IMR-90 (cell line): ENCODE data around the gene GPLD1. TPM values are rescaled to one million over a fixed set of nuclear protein-coding genes. Genes with fewer than 3 reads are reported as not detected.

Experiments used
- ATAC-seq: fragments of 200-7000 bp; cut with Tn5 transposase; 2 replicates; pipeline ENCODE4 v1.9.1; 2020; ENCODE audit warnings: low read depth, mild to moderate bottlenecking, moderate library complexity
- BruUV-seq: library from RNA; stranded (reverse); fragments of 400-500 nt; replicated peaks from 2 replicates; lab custom pipeline; 2021; lab: Mats Ljungman, UMichigan
- CTCF ChIA-PET: fragments of 300-600 bp; formaldehyde crosslinking; extraction: SDS; loops from one replicate; lab custom pipeline; 2021; ENCODE audit warnings: antibody characterized with exemption; lab: Yijun Ruan, JAX
- POLR2A ChIA-PET: fragments of 300-600 bp; sonication (Branson Sonifier 250); formaldehyde crosslinking; loops from one replicate; lab custom pipeline; 2022; ENCODE audit warnings: antibody characterized with exemption; ENCODE audit not compliant: unreplicated experiment; lab: Charles Lee
- DNase-seq: peaks from one replicate; pipeline ENCODE4 v3.0.0; 2013
- H2AFZ ChIP-seq: replicated peaks from 2 replicates; pipeline ENCODE3; 2013; ENCODE audit warnings: low read length, mild to moderate bottlenecking; ENCODE audit not compliant: poor library complexity
- H2AK5ac ChIP-seq: 2 replicates; pipeline ENCODE4 v1.6.1; 2013; ENCODE audit warnings: low read depth, low read length, inconsistent platforms
- H2AK9ac ChIP-seq: replicated peaks from 2 replicates; pipeline ENCODE3; 2013; ENCODE audit warnings: mild to moderate bottlenecking, low read depth, low read length, moderate library complexity; ENCODE audit not compliant: poor library complexity
- H2BK120ac ChIP-seq: 2 replicates; pipeline ENCODE4 v1.6.1; 2013; ENCODE audit warnings: low read depth, low read length, inconsistent platforms
- H2BK15ac ChIP-seq: 3 replicates; pipeline ENCODE4 v1.6.1; 2013; ENCODE audit warnings: low read depth, low read length, inconsistent platforms
- H2BK20ac ChIP-seq: 2 replicates; pipeline ENCODE4 v1.6.1; 2013; ENCODE audit warnings: low read depth, mild to moderate bottlenecking, inconsistent platforms, low read length, moderate library complexity
- H2BK5ac ChIP-seq: 2 replicates; pipeline ENCODE4 v1.6.1; 2013; ENCODE audit warnings: mild to moderate bottlenecking, low read depth, low read length, inconsistent platforms; ENCODE audit not compliant: poor library complexity, severe bottlenecking
- H3K14ac ChIP-seq: replicated peaks from 2 replicates; pipeline ENCODE4 v1.6.1; 2013; ENCODE audit warnings: low read depth, low read length, inconsistent platforms
- H3K18ac ChIP-seq: 2 replicates; pipeline ENCODE4 v1.6.1; 2013; ENCODE audit warnings: low read depth, low read length, control low read depth
- H3K23ac ChIP-seq: 2 replicates; pipeline ENCODE4 v1.6.1; 2013; ENCODE audit warnings: low read depth, low read length, inconsistent platforms
- H3K27ac ChIP-seq: 2 replicates; pipeline ENCODE4 v1.5.1; 2013; ENCODE audit warnings: mild to moderate bottlenecking, control low read depth, low read length; ENCODE audit not compliant: insufficient read depth
- H3K27me3 ChIP-seq: 2 replicates; pipeline ENCODE4 v1.6.1; 2013; ENCODE audit warnings: low read length; ENCODE audit not compliant: control insufficient read depth, insufficient read depth
- H3K36me3 ChIP-seq: 2 replicates; pipeline ENCODE4 v1.6.1; 2013; ENCODE audit warnings: low read length, mixed read lengths; ENCODE audit not compliant: control insufficient read depth, insufficient read depth
- H3K4ac ChIP-seq: 2 replicates; pipeline ENCODE4 v1.6.1; 2013; ENCODE audit warnings: low read depth, low read length, inconsistent platforms
- H3K4me1 ChIP-seq: 2 replicates; pipeline ENCODE4 v1.6.1; 2013; ENCODE audit warnings: low read length, mixed read lengths; ENCODE audit not compliant: control insufficient read depth, insufficient read depth
- H3K4me2 ChIP-seq: 2 replicates; pipeline ENCODE4 v1.6.1; 2013; ENCODE audit warnings: low read depth, mild to moderate bottlenecking, control low read depth, low read length, moderate library complexity
- H3K4me3 ChIP-seq: 2 replicates; pipeline ENCODE4 v1.5.1; 2013; ENCODE audit warnings: low read depth, mild to moderate bottlenecking, control low read depth, low read length, moderate library complexity; ENCODE audit not compliant: insufficient read depth
- H3K56ac ChIP-seq: 2 replicates; pipeline ENCODE4 v1.6.1; 2013; ENCODE audit warnings: low read length, inconsistent platforms; ENCODE audit not compliant: insufficient read depth; ENCODE audit errors: extremely low read depth
- H3K79me1 ChIP-seq, 2 experiments: 2 replicates each; pipeline ENCODE4 v1.6.1; 2013; ENCODE audit warnings: low read length in 2 of 2, inconsistent platforms in 1 of 2, low read depth in 1 of 2
- H3K9ac ChIP-seq: 2 replicates; pipeline ENCODE4 v1.6.1; 2013; ENCODE audit warnings: low read depth, low read length, control low read depth
- H3K9me1 ChIP-seq: 2 replicates; pipeline ENCODE4 v1.6.1; 2013; ENCODE audit warnings: low read length, inconsistent platforms; ENCODE audit not compliant: insufficient read depth
- H3K9me3 ChIP-seq: 2 replicates; pipeline ENCODE4 v1.6.1; 2013; ENCODE audit warnings: low read length; ENCODE audit not compliant: control insufficient read depth, insufficient read depth
- H4K20me1 ChIP-seq: 2 replicates; pipeline ENCODE4 v1.6.1; 2013; ENCODE audit warnings: low read length, inconsistent platforms; ENCODE audit not compliant: insufficient read depth
- H4K5ac ChIP-seq: 2 replicates; pipeline ENCODE4 v1.6.1; 2013; ENCODE audit warnings: mild to moderate bottlenecking, low read depth, low read length, control low read depth
- H4K8ac ChIP-seq, 2 experiments: 2 replicates each; pipeline ENCODE4 v1.6.1; 2013; ENCODE audit warnings: low read depth in 2 of 2, low read length in 2 of 2, control low read depth in 1 of 2, inconsistent platforms in 1 of 2
- H4K91ac ChIP-seq: 2 replicates; pipeline ENCODE4 v1.6.1; 2013; ENCODE audit warnings: low read depth, low read length, inconsistent platforms; ENCODE audit not compliant: insufficient read depth
- BHLHE40 ChIP-seq: fragments of 150-350 bp; IDR thresholded peaks from 2 replicates; pipeline ENCODE4 v1.6.1; 2016; ENCODE audit warnings: mild to moderate bottlenecking, low read depth, low read length
- CEBPB ChIP-seq: IDR thresholded peaks from 2 replicates; pipeline ENCODE4 v1.6.1; 2012; ENCODE audit warnings: low read depth, low read length, improper control_type of control experiment
- CHD1 ChIP-seq: IDR thresholded peaks from 2 replicates; pipeline ENCODE4 v1.6.1; 2012; ENCODE audit warnings: low read depth, low read length, improper control_type of control experiment
- CTCF ChIP-seq: conservative IDR thresholded peaks from 2 replicates; pipeline ENCODE4 v1.5.1; 2012; ENCODE audit warnings: mild to moderate bottlenecking, low read depth, low read length, improper control_type of control experiment
- ELK1 ChIP-seq: fragments of 150-350 bp; IDR thresholded peaks from 2 replicates; pipeline ENCODE4 v1.6.1; 2016; ENCODE audit warnings: low read depth, mild to moderate bottlenecking, low read length, moderate library complexity, borderline replicate concordance
- FOS ChIP-seq: fragments of 150-350 bp; IDR thresholded peaks from 2 replicates; pipeline ENCODE4 v1.6.1; 2016; ENCODE audit warnings: low read depth, low read length
- MAFK ChIP-seq: IDR thresholded peaks from 2 replicates; pipeline ENCODE4 v1.6.1; 2012; ENCODE audit warnings: low read depth, low read length, improper control_type of control experiment
- MAZ ChIP-seq: IDR thresholded peaks from 2 replicates; pipeline ENCODE4 v1.6.1; 2012; ENCODE audit warnings: low read depth, mild to moderate bottlenecking, low read length, improper control_type of control experiment, moderate library complexity, borderline replicate concordance
- MXI1 ChIP-seq: IDR thresholded peaks from 2 replicates; pipeline ENCODE4 v1.6.1; 2012; ENCODE audit warnings: low read depth, mild to moderate bottlenecking, low read length, moderate library complexity, borderline replicate concordance
- NFE2L2 ChIP-seq: fragments of 150-350 bp; IDR thresholded peaks from 2 replicates; pipeline ENCODE4 v1.6.1; 2016; ENCODE audit warnings: low read depth, mild to moderate bottlenecking, low read length
- POLR2A ChIP-seq: IDR thresholded peaks from 2 replicates; pipeline ENCODE4 v1.6.1; 2012; ENCODE audit warnings: mild to moderate bottlenecking, low read depth, low read length
- RAD21 ChIP-seq: IDR thresholded peaks from 2 replicates; pipeline ENCODE4 v1.6.1; 2012; ENCODE audit warnings: low read length, improper control_type of control experiment
- RCOR1 ChIP-seq: IDR thresholded peaks from 2 replicates; pipeline ENCODE4 v1.6.1; 2012; ENCODE audit warnings: mild to moderate bottlenecking, low read length, improper control_type of control experiment; ENCODE audit not compliant: insufficient replicate concordance
- RFX5 ChIP-seq: IDR thresholded peaks from 2 replicates; pipeline ENCODE4 v1.8.0; 2012; ENCODE audit warnings: low read depth, mild to moderate bottlenecking, low read length, moderate library complexity
- SMC3 ChIP-seq: fragments of 150-350 bp; IDR thresholded peaks from 2 replicates; pipeline ENCODE4 v1.6.1; 2016; ENCODE audit warnings: low read depth, mild to moderate bottlenecking, antibody characterized with exemption, low read length, moderate library complexity
- USF2 ChIP-seq: fragments of 150-350 bp; IDR thresholded peaks from 2 replicates; pipeline ENCODE4 v1.6.1; 2017; ENCODE audit warnings: mild to moderate bottlenecking, antibody characterized with exemption, low read length, low read depth
- WGBS, 2 experiments: methylation state at CpG; one replicate each; pipeline versions ENCODE4 v1.1.5 to v1.1.7; 2013; ENCODE audit warnings: missing lambda C conversion rate in 2 of 2; ENCODE audit not compliant: insufficient read length in 1 of 2; ENCODE audit errors: extremely low coverage in 2 of 2; 5-methylcytosine and 5-hydroxymethylcytosine counted together
- dilution Hi-C: fragments of 300-500 bp; cut with HindIII; formaldehyde crosslinking; loops from one replicate; pipeline ENCODE4 v1.14.3; 2018; ENCODE audit warnings: low sequenced_read_pairs; ENCODE audit not compliant: unreplicated experiment
- in situ Hi-C: fragments of 300-500 bp; cut with MboI; formaldehyde crosslinking; loops from 3 replicates; pipeline ENCODE4 v1.14.3; 2019; ENCODE audit warnings: low sequenced_read_pairs, inconsistent platforms, mixed read lengths
- intact Hi-C: fragments of 100-400 bp; cut with micrococcal nuclease; formaldehyde crosslinking; loops from 2 replicates; pipeline ENCODE4 v1.10.0; 2022
- polyA plus RNA-seq, 3 experiments: library from polyadenylated mRNA; depleted of rRNA; stranded (reverse); fragments of >200 nt; gene quantifications; 2 replicates each; pipeline ENCODE4 v1.2.3, GENCODE V29; 2012; ENCODE audit warnings: low replicate concordance in 1 of 3
- total RNA-seq: library from RNA; depleted of rRNA; stranded (reverse); fragments of >200 nt; gene quantifications from 2 replicates; pipeline ENCODE4 v1.2.3, GENCODE V29; 2012

The GPLD1 gene
- total and polyA plus RNA-seq, 2 of the 4 experiments (the other 2 are of a cell fraction), result 0.05 to 0.18 TPM

- Histone ChIP-seq H2BK15ac (no peak overlapping the region), H3K56ac (no peak overlapping the region), H2BK20ac (no peak overlapping the region), H3K36me3 (peaks cover 28% of the 10 kb centered on the region), H2BK5ac (no peak overlapping the region), H2AFZ (no peak overlapping the region), H3K4ac (no peak overlapping the region), H3K4me3 (no peak overlapping the region), H3K79me1 (peaks cover 0 to 3% of the 10 kb centered on the region in 2 experiments; a peak in 2 of 4 replicates), H3K27me3 (no peaks in the 10 kb centered on the region), H3K18ac (no peak overlapping the region), H4K20me1 (no peaks in the 10 kb centered on the region), H3K14ac (no peak overlapping the region), H3K9me3 (no peaks in the 10 kb centered on the region), H3K4me2 (no peak overlapping the region), H3K4me1 (no peaks in the 10 kb centered on the region), H4K5ac (no peak overlapping the region), H2AK5ac (no peak overlapping the region), H4K8ac (no peak overlapping the region), H2BK120ac (no peak overlapping the region), H3K9me1 (no peaks in the 10 kb centered on the region), H3K23ac (no peak overlapping the region), H2AK9ac (no peak overlapping the region), H3K9ac (no peak overlapping the region), H4K91ac (no peak overlapping the region), H3K27ac (no peak overlapping the region)
- BruUV-seq, result no TSS peak
- ChIA-PET POLR2A (no interaction called here), CTCF (no interaction called here)
- in situ Hi-C loops, result no loop called here
- dilution Hi-C loops, result no loop called here
- no peak for DNase-seq
- no CpG with 5 or more reads among the region's 4 CpGs for WGBS, 2 experiments
- intact Hi-C loops, result no loop called here
- ATAC-seq, result no peak
- no peak for TF ChIP-seq ELK1
- TF ChIP-seq CEBPB, result no peak
- TF ChIP-seq CHD1, result no peak
- no peak for TF ChIP-seq SMC3
- TF ChIP-seq FOS, result no peak
- TF ChIP-seq MXI1, result no peak
- no peak for TF ChIP-seq NFE2L2
- no peak for TF ChIP-seq POLR2A
- TF ChIP-seq RFX5, result no peak
- no peak for TF ChIP-seq RCOR1
- TF ChIP-seq MAZ, result no peak
- TF ChIP-seq USF2, result no peak
- no peak for TF ChIP-seq MAFK
- no peak for TF ChIP-seq BHLHE40
- TF ChIP-seq CTCF, result no peak
- no peak for TF ChIP-seq RAD21
Observed at GRCh38 chr6:24412294-24412693, 77.1 kb downstream of the GPLD1 start.
